CD4-positive, alpha-beta T cell treated with Interleukin-15 for 4 hours (primary cell): ENCODE results near the gene NAIF1.
"Not testable (repeated sequence)": the region's sequence is repeated elsewhere in the genome, so short reads cannot be mapped to it uniquely, and the experiment has no call there.

Experiments
- DNase-seq: peaks from one replicate; pipeline ENCODE4 v3.0.0-alpha.2; 2020; ENCODE audit warnings: low spot score

The NAIF1 gene

GRCh38 chr9:128087262-128087661, 20.1 kb upstream of the NAIF1 start:
- no peak for DNase-seq

GRCh38 chr9:128085943-128086342, 18.8 kb upstream of the NAIF1 start:
- DNase-seq, result no peak

GRCh38 chr9:128084746-128085145, 17.6 kb upstream of the NAIF1 start:
- DNase-seq, result no peak

GRCh38 chr9:128082151-128082550, 15.0 kb upstream of the NAIF1 start:
- DNase-seq, result no peak

GRCh38 chr9:128081056-128081455, 13.9 kb upstream of the NAIF1 start:
- no peak for DNase-seq

- no peak for DNase-seq
These were observed 13.1 kb upstream of the NAIF1 start for GRCh38 chr9:128080206-128080605.

- no peak for DNase-seq
These were observed 11.6 kb upstream of the NAIF1 start for GRCh38 chr9:128078504-128079434.

- DNase-seq, result no peak
These were observed 10.9 kb upstream of the NAIF1 start for GRCh38 chr9:128077847-128078503.

- no peak for DNase-seq
These were observed 6.2 kb upstream of the NAIF1 start for GRCh38 chr9:128073253-128073886.

GRCh38 chr9:128072144-128073021, 5.3 kb upstream of the NAIF1 start:
- peak; percentile 61 for DNase-seq

GRCh38 chr9:128071475-128071874, 4.4 kb upstream of the NAIF1 start:
- DNase-seq, result not testable (repeated sequence)

GRCh38 chr9:128070874-128071273, 3.8 kb upstream of the NAIF1 start:
- no peak for DNase-seq

- no peak for DNase-seq
These were observed 1.5 kb upstream of the NAIF1 start for GRCh38 chr9:128068386-128069205.

- peak; percentile 100 for DNase-seq
These were observed 695 bp upstream of the NAIF1 start, which contains the start of gene SLC25A25 for GRCh38 chr9:128067645-128068385. SLC25A25 (plus strand) TSS chr9:128068232; CDS start chr9:128068320, 88 bp downstream.

GRCh38 chr9:128065907-128066712, 1.0 kb downstream of the NAIF1 start:
- DNase-seq, result no peak

- no peak for DNase-seq
These were observed 4.0 kb downstream of the NAIF1 start for GRCh38 chr9:128062846-128063831.

- no peak for DNase-seq
These were observed 4.8 kb downstream of the NAIF1 start for GRCh38 chr9:128062279-128062678.
